H1 (cell line): ENCODE measurements around the gene RNGTT. TPM values are rescaled to one million over a fixed set of nuclear protein-coding genes. Genes with fewer than 3 reads are reported as not detected.

Experiments used
- CTCF ChIA-PET: fragments of 300-600 bp; sonication (Branson Sonifier 250); formaldehyde crosslinking; loops from one replicate; lab custom pipeline; 2021; ENCODE audit not compliant: partially characterized antibody; lab: Charles Lee
- POLR2A ChIA-PET: fragments of 300-600 bp; sonication (Branson Sonifier 250); formaldehyde crosslinking; loops from one replicate; lab custom pipeline; 2021; ENCODE audit warnings: inconsistent platforms; ENCODE audit not compliant: partially characterized antibody; lab: Charles Lee
- DNase-seq, 2 experiments: peaks; one replicate each; pipeline versions ENCODE4 v3.0.0 to v3.0.0-alpha.2; 2010 to 2022; ENCODE audit warnings: low spot score in 2 of 2, low read depth in 1 of 2, mixed read lengths in 1 of 2
- FAIRE-seq: peaks from 2 replicates; lab custom pipeline; 2011; peaks lifted over from hg19 to GRCh38; lab: Jason Lieb, UNC
- H2AFZ ChIP-seq: 2 replicates; pipeline ENCODE4 v1.8.1; 2012; ENCODE audit warnings: low read length, inconsistent platforms
- H2AK5ac ChIP-seq: 2 replicates; pipeline ENCODE4 v1.6.1; 2013; ENCODE audit warnings: low read depth, low read length
- H2BK120ac ChIP-seq: replicated peaks from 2 replicates; pipeline ENCODE3; 2013; ENCODE audit warnings: low read depth, low read length, inconsistent platforms
- H2BK12ac ChIP-seq: 2 replicates; pipeline ENCODE4 v1.6.1; 2013; ENCODE audit warnings: low read depth, low read length
- H2BK15ac ChIP-seq: 2 replicates; pipeline ENCODE4 v1.6.1; 2013; ENCODE audit warnings: low read length
- H2BK20ac ChIP-seq: 2 replicates; pipeline ENCODE4 v1.6.1; 2013; ENCODE audit warnings: low read length
- H2BK5ac ChIP-seq: 2 replicates; pipeline ENCODE4 v1.6.1; 2013; ENCODE audit warnings: low read depth, low read length
- H3K14ac ChIP-seq: 2 replicates; pipeline ENCODE4 v1.6.1; 2013; ENCODE audit warnings: inconsistent platforms; ENCODE audit not compliant: insufficient read length
- H3K18ac ChIP-seq: 2 replicates; pipeline ENCODE4 v1.6.1; 2013; ENCODE audit warnings: low read length; ENCODE audit errors: extremely low read depth
- H3K23ac ChIP-seq: 2 replicates; pipeline ENCODE4 v1.6.1; 2013; ENCODE audit warnings: inconsistent platforms; ENCODE audit not compliant: insufficient read length
- H3K23me2 ChIP-seq: 2 replicates; pipeline ENCODE4 v1.6.1; 2013; ENCODE audit warnings: low read depth, low read length
- H3K27ac ChIP-seq: 2 replicates; pipeline ENCODE4 v1.6.1; 2011; ENCODE audit warnings: low read depth, low read length, inconsistent platforms
- H3K27me3 ChIP-seq, 4 experiments: replicated peaks in 1 of 4; 1 replicate in 1 of 4; 2 replicates in 3 of 4; pipeline versions ENCODE4 v1.6.1 to v1.8.1; 2011 to 2013; ENCODE audit warnings: low read length in 3 of 4, mild to moderate bottlenecking in 3 of 4, inconsistent platforms in 2 of 4, mixed read lengths in 2 of 4, moderate library complexity in 1 of 4; ENCODE audit not compliant: control insufficient read depth in 3 of 4, insufficient read depth in 3 of 4; ENCODE audit errors: extremely low read depth in 1 of 4
- H3K36me3 ChIP-seq, 4 experiments: 2 replicates each; pipeline versions ENCODE4 v1.6.1 to v1.8.1; 2011 to 2013; ENCODE audit warnings: mild to moderate bottlenecking in 4 of 4, low read length in 3 of 4, moderate library complexity in 2 of 4, control low read depth in 1 of 4, inconsistent platforms in 1 of 4; ENCODE audit not compliant: insufficient read depth in 4 of 4, control insufficient read depth in 2 of 4
- H3K4ac ChIP-seq: replicated peaks from 2 replicates; pipeline ENCODE3; 2013; ENCODE audit warnings: low read length, low read depth, mixed read lengths, inconsistent platforms; ENCODE audit not compliant: insufficient read length
- H3K4me1 ChIP-seq, 4 experiments: replicated peaks in 1 of 4; 1 replicate in 1 of 4; 2 replicates in 3 of 4; pipeline versions ENCODE4 v1.6.1 to v1.8.1; 2011 to 2013; ENCODE audit warnings: low read length in 3 of 4, inconsistent platforms in 2 of 4, mixed read lengths in 1 of 4; ENCODE audit not compliant: insufficient read depth in 4 of 4, control insufficient read depth in 3 of 4
- H3K4me2 ChIP-seq, 2 experiments: 2 replicates each; pipeline versions ENCODE4 v1.6.1 to v1.8.1; 2011 to 2013; ENCODE audit warnings: low read depth in 2 of 2, low read length in 2 of 2, control low read depth in 1 of 2, inconsistent platforms in 1 of 2, mild to moderate bottlenecking in 1 of 2; ENCODE audit not compliant: insufficient read depth in 1 of 2
- H3K4me3 ChIP-seq, 4 experiments: fragments of 200-600, 300-600 bp in 1 of 4; sonication (generic), shearing (Covaris generic), sonication (Bioruptor Twin) in 1 of 4; 2 replicates each; pipeline versions ENCODE4 v1.5.1 to v1.8.1; 2011 to 2016; ENCODE audit warnings: low read length in 4 of 4, low read depth in 3 of 4, control low read depth in 2 of 4, inconsistent platforms in 2 of 4, mild to moderate bottlenecking in 2 of 4, mixed read lengths in 1 of 4, moderate library complexity in 1 of 4; ENCODE audit not compliant: insufficient read depth in 2 of 4; ENCODE audit errors: extremely low read depth in 1 of 4
- H3K56ac ChIP-seq: replicated peaks from 2 replicates; pipeline ENCODE3; 2013; ENCODE audit warnings: low read depth, mild to moderate bottlenecking, mixed read lengths, low read length, inconsistent platforms; ENCODE audit not compliant: insufficient read length
- H3K79me1 ChIP-seq: 2 replicates; pipeline ENCODE4 v1.6.1; 2013; ENCODE audit warnings: low read depth, low read length, control low read depth
- H3K79me2 ChIP-seq, 2 experiments: 2 replicates each; pipeline versions ENCODE4 v1.6.1 to v1.8.1; 2012 to 2013; ENCODE audit warnings: low read length in 2 of 2, mild to moderate bottlenecking in 2 of 2, inconsistent platforms in 1 of 2; ENCODE audit not compliant: insufficient read depth in 2 of 2, control insufficient read depth in 1 of 2
- H3K9ac ChIP-seq, 4 experiments: replicated peaks in 1 of 4; 1 replicate in 1 of 4; 2 replicates in 3 of 4; pipeline versions ENCODE4 v1.6.1 to v1.8.1; 2011 to 2013; ENCODE audit warnings: low read depth in 3 of 4, low read length in 3 of 4, control low read depth in 2 of 4, mild to moderate bottlenecking in 2 of 4, moderate library complexity in 2 of 4, inconsistent platforms in 1 of 4; ENCODE audit errors: extremely low read depth in 1 of 4
- H3K9me3 ChIP-seq, 2 experiments: 2 replicates each; pipeline versions ENCODE4 v1.6.1 to v1.8.1; 2012 to 2013; ENCODE audit warnings: mild to moderate bottlenecking in 2 of 2, moderate library complexity in 2 of 2, control low read depth in 1 of 2, inconsistent platforms in 1 of 2, low read depth in 1 of 2, low read length in 1 of 2, mixed read lengths in 1 of 2; ENCODE audit not compliant: insufficient read depth in 2 of 2
- H4K20me1 ChIP-seq, 2 experiments: replicated peaks in 1 of 2; 2 replicates each; pipeline versions ENCODE3 to v1.8.1; 2011 to 2013; ENCODE audit warnings: inconsistent platforms in 2 of 2, low read length in 2 of 2, mild to moderate bottlenecking in 1 of 2; ENCODE audit not compliant: insufficient read depth in 2 of 2, control insufficient read depth in 1 of 2
- H4K5ac ChIP-seq: 2 replicates; pipeline ENCODE4 v1.6.1; 2013; ENCODE audit warnings: low read length, low read depth, mixed read lengths, inconsistent platforms; ENCODE audit not compliant: insufficient read length
- H4K8ac ChIP-seq: 2 replicates; pipeline ENCODE4 v1.8.0; 2013; ENCODE audit warnings: mild to moderate bottlenecking, moderate library complexity, low read length, inconsistent platforms; ENCODE audit not compliant: insufficient read depth; ENCODE audit errors: extremely low read depth
- H4K91ac ChIP-seq: replicated peaks from 2 replicates; pipeline ENCODE3; 2013; ENCODE audit warnings: low read length, mixed read lengths, inconsistent platforms; ENCODE audit not compliant: insufficient read length
- CHD2 ChIP-seq: IDR thresholded peaks from 2 replicates; pipeline ENCODE4 v1.6.1; 2012; ENCODE audit warnings: low read length, improper control_type of control experiment
- EZH2 ChIP-seq: fragments of 200-600 bp; sonication (generic); IDR thresholded peaks from 2 replicates; pipeline ENCODE4 v1.7.1; 2012; ENCODE audit warnings: low read depth, mild to moderate bottlenecking, moderate library complexity, low read length, inconsistent platforms; ENCODE audit not compliant: severe bottlenecking
- GTF2F1 ChIP-seq: IDR thresholded peaks from 2 replicates; pipeline ENCODE4 v1.6.1; 2012; ENCODE audit warnings: low read depth, low read length, improper control_type of control experiment, borderline replicate concordance
- SIX5 ChIP-seq: IDR thresholded peaks from 2 replicates; pipeline ENCODE4 v1.6.1; 2011; ENCODE audit warnings: mild to moderate bottlenecking, low read depth, low read length
- TBP ChIP-seq: IDR thresholded peaks from 2 replicates; pipeline ENCODE4 v1.6.1; 2011; ENCODE audit warnings: low read depth, low read length, improper control_type of control experiment
- TCF12 ChIP-seq: IDR thresholded peaks from 2 replicates; pipeline ENCODE4 v1.6.1; 2011; ENCODE audit warnings: low read depth, mild to moderate bottlenecking, low read length
- polyA plus RNA-seq, 7 experiments: library from polyadenylated mRNA; depleted of rRNA in 3 of 7; stranded (reverse) in 5 of 7; unstranded in 2 of 7; fragments of >200 nt in 5 of 7; fragments of 200-250 nt in 2 of 7; gene quantifications; 1 replicate in 5 of 7; 2 replicates in 1 of 7; 4 replicates in 1 of 7; pipeline versions ENCODE4 v1.2.1 to v1.2.3, GENCODE V29; 2011 to 2013; ENCODE audit warnings: missing spikeins in 2 of 7, mixed read lengths in 2 of 7
- total RNA-seq: library from RNA; stranded (reverse); fragmentation: NEBNext Ultra II Directional; extraction: Animal tissue kit (Norgen Biotek cat#: 25700); gene quantifications from 2 replicates; pipeline ENCODE4 v1.2.1, GENCODE V29; 2021
- TF ChIP-seq, protein P1 (sequence below): IDR thresholded peaks from 2 replicates; pipeline ENCODE4 v1.6.1; 2011; ENCODE audit warnings: low read length, improper control_type of control experiment
- TF ChIP-seq, protein P2 (sequence below): IDR thresholded peaks from 2 replicates; pipeline ENCODE4 v1.6.1; 2012; ENCODE audit warnings: low read length, inconsistent platforms

The RNGTT gene
- total and polyA plus RNA-seq, 2 of the 8 experiments (the other 6 are each of a cell fraction or from before 2014, with no cell fraction given) = 3.6 to 21.2 TPM

- Histone ChIP-seq H3K79me1 (no peaks in the 10 kb centered on the region), H3K9ac (no peak overlapping the region), H3K79me2 (no peaks in the 10 kb centered on the region), H3K56ac (no peak overlapping the region), H2BK12ac (no peak overlapping the region), H4K5ac (no peak overlapping the region), H2BK20ac (no peak overlapping the region), H3K23me2 (no peaks in the 10 kb centered on the region), H3K36me3 (no peaks in the 10 kb centered on the region), H4K91ac (no peak overlapping the region), H3K9me3 (no peaks in the 10 kb centered on the region), H4K8ac (no peak overlapping the region), H3K27ac (no peak overlapping the region), H2BK5ac (no peak overlapping the region), H3K14ac (no peak overlapping the region), H2AFZ (no peak overlapping the region), H4K20me1 (no peaks in the 10 kb centered on the region), H3K23ac (no peak overlapping the region), H3K18ac (no peak overlapping the region), H2BK120ac (no peak overlapping the region), H3K4me1 (no peaks in the 10 kb centered on the region), H2AK5ac (no peak overlapping the region), H2BK15ac (no peak overlapping the region), H3K4me3 (no peak overlapping the region), H3K27me3 (no peaks in the 10 kb centered on the region), H3K4me2 (no peak overlapping the region), H3K4ac (no peak overlapping the region)
- CTCF ChIA-PET = no interaction called here
- POLR2A ChIA-PET = no interaction called here
- no peak for DNase-seq
- no peak for FAIRE-seq
- TF ChIP-seq TCF12 (no peak), SIX5 (no peak), CHD2 (no peak), EZH2 (no peak), GTF2F1 (no peak), TBP (no peak)
- TF ChIP-seq, protein P1, sequence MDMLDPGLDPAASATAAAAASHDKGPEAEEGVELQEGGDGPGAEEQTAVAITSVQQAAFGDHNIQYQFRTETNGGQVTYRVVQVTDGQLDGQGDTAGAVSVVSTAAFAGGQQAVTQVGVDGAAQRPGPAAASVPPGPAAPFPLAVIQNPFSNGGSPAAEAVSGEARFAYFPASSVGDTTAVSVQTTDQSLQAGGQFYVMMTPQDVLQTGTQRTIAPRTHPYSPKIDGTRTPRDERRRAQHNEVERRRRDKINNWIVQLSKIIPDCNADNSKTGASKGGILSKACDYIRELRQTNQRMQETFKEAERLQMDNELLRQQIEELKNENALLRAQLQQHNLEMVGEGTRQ = no peak
- TF ChIP-seq, protein P2, sequence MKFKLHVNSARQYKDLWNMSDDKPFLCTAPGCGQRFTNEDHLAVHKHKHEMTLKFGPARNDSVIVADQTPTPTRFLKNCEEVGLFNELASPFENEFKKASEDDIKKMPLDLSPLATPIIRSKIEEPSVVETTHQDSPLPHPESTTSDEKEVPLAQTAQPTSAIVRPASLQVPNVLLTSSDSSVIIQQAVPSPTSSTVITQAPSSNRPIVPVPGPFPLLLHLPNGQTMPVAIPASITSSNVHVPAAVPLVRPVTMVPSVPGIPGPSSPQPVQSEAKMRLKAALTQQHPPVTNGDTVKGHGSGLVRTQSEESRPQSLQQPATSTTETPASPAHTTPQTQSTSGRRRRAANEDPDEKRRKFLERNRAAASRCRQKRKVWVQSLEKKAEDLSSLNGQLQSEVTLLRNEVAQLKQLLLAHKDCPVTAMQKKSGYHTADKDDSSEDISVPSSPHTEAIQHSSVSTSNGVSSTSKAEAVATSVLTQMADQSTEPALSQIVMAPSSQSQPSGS = no peak
Measured at GRCh38 chr6:88852775-88853174, 110.6 kb downstream of the RNGTT start.
